RCC 7860 (cell line): Measurements from ENCODE around the gene H1-8.

Experiments
- DNase-seq: peaks from one replicate; pipeline ENCODE4 v3.0.0-alpha.2; 2015; ENCODE audit warnings: low spot score
- FAIRE-seq: peaks from 2 replicates; lab custom pipeline; 2012; peaks lifted over from hg19 to GRCh38; lab: Jason Lieb, UNC

Gene H1-8

GRCh38 chr3:129554356-129555152 is 11.6 kb downstream of the H1-8 start:
- DNase-seq (no peak), FAIRE-seq (no peak)

GRCh38 chr3:129555153-129555550 is 12.2 kb downstream of the H1-8 start:
- FAIRE-seq (no peak), DNase-seq (no peak)

- no peak for DNase-seq
- no peak for FAIRE-seq
Observed at GRCh38 chr3:129555616-129556357, 12.8 kb downstream of the H1-8 start.

- no peak for FAIRE-seq
Observed at GRCh38 chr3:129556358-129556695, 13.4 kb downstream of the H1-8 start.

GRCh38 chr3:129556890-129557547 is 14.0 kb downstream of the H1-8 start:
- no peak for DNase-seq
- FAIRE-seq = no peak

More at GRCh38 chr3:129556358-129556695, 13.4 kb downstream of the H1-8 start:
- DNase-seq = no peak

- FAIRE-seq (no peak), DNase-seq (no peak)
Observed at GRCh38 chr3:129557548-129557894, 14.5 kb downstream of the H1-8 start.

- no peak for DNase-seq
Observed at GRCh38 chr3:129558081-129558771, 15.3 kb downstream of the H1-8 start.

GRCh38 chr3:129558772-129559564 is 16.0 kb downstream of the H1-8 start:
- DNase-seq (peak; percentile 57), FAIRE-seq (no peak)

More at GRCh38 chr3:129558081-129558771, 15.3 kb downstream of the H1-8 start:
- FAIRE-seq = no peak

- DNase-seq (no peak), FAIRE-seq (no peak)
Observed at GRCh38 chr3:129559565-129560079, 16.6 kb downstream of the H1-8 start.

- DNase-seq (no peak), FAIRE-seq (no peak)
Observed at GRCh38 chr3:129560269-129560787, 17.4 kb downstream of the H1-8 start.

GRCh38 chr3:129560911-129561594 is 18.1 kb downstream of the H1-8 start:
- no peak for FAIRE-seq
- no peak for DNase-seq

- FAIRE-seq = no peak
- DNase-seq = no peak
Observed at GRCh38 chr3:129561619-129562248, 18.8 kb downstream of the H1-8 start.

- DNase-seq (no peak), FAIRE-seq (no peak)
Observed at GRCh38 chr3:129562803-129563202, 19.8 kb downstream of the H1-8 start.

- DNase-seq = no peak
- FAIRE-seq = no peak
Observed at GRCh38 chr3:129563332-129563731, 20.4 kb downstream of the H1-8 start.

- FAIRE-seq (no peak), DNase-seq (no peak)
Observed at GRCh38 chr3:129563850-129564535, 21.0 kb downstream of the H1-8 start.

- DNase-seq = no peak
- no peak for FAIRE-seq
Observed at GRCh38 chr3:129564981-129565644, 22.1 kb downstream of the H1-8 start.

GRCh38 chr3:129565902-129566301 is 22.9 kb downstream of the H1-8 start:
- DNase-seq = no peak
- FAIRE-seq = no peak

GRCh38 chr3:129567176-129567705 is 24.3 kb downstream of the H1-8 start:
- no peak for FAIRE-seq
- no peak for DNase-seq
